Measurements from ENCODE around the gene ADH5.
"Not testable (repeated sequence)": the region's sequence is repeated elsewhere in the genome, so short reads cannot be mapped to it uniquely, and the experiment has no call there.

The ADH5 gene

GRCh38 chr4:99082192-99082591, 6.4 kb downstream of the ADH5 start:
- no peak overlapping the region for H3K4me3 ChIP-seq (ENCODE audit: low read length)
- no peak for DNase-seq (ENCODE audit: low read depth)
- no peak for TF ChIP-seq CTCF (IDR thresholded peaks at IDR 0.05; ENCODE audit: insufficient read depth, low read depth, low read length, missing control alignments)

- not testable (repeated sequence) for H3K4me3 ChIP-seq (ENCODE audit: low read length); DNase-seq (ENCODE audit: low read depth)
Observed at GRCh38 chr4:99080869-99081268, 7.7 kb downstream of the ADH5 start.

GRCh38 chr4:99079625-99080295, 8.8 kb downstream of the ADH5 start:
- DNase-seq (ENCODE audit: low read depth) = no peak
- H3K4me3 ChIP-seq (ENCODE audit: low read length) = no peak overlapping the region
- TF ChIP-seq CTCF (IDR thresholded peaks at IDR 0.05; ENCODE audit: insufficient read depth, low read depth, low read length, missing control alignments) = no peak

- no peak for TF ChIP-seq CTCF (IDR thresholded peaks at IDR 0.05; ENCODE audit: insufficient read depth, low read depth, low read length, missing control alignments)
- DNase-seq (ENCODE audit: low read depth) = no peak
- no peak overlapping the region for H3K4me3 ChIP-seq (ENCODE audit: low read length)
Observed at GRCh38 chr4:99078931-99079624, 9.5 kb downstream of the ADH5 start.

GRCh38 chr4:99078336-99078735, 10.3 kb downstream of the ADH5 start:
- no peak for TF ChIP-seq CTCF (IDR thresholded peaks at IDR 0.05; ENCODE audit: insufficient read depth, low read depth, low read length, missing control alignments)
- no peak for DNase-seq (ENCODE audit: low read depth)
- no peak overlapping the region for H3K4me3 ChIP-seq (ENCODE audit: low read length)

- H3K4me3 ChIP-seq (ENCODE audit: low read length) = no peak overlapping the region
- no peak for DNase-seq (ENCODE audit: low read depth)
- no peak for TF ChIP-seq CTCF (IDR thresholded peaks at IDR 0.05; ENCODE audit: insufficient read depth, low read depth, low read length, missing control alignments)
Observed at GRCh38 chr4:99077177-99077576, 11.4 kb downstream of the ADH5 start.

GRCh38 chr4:99076292-99076976, 12.2 kb downstream of the ADH5 start:
- TF ChIP-seq CTCF (IDR thresholded peaks at IDR 0.05; ENCODE audit: insufficient read depth, low read depth, low read length, missing control alignments) = no peak
- no peak overlapping the region for H3K4me3 ChIP-seq (ENCODE audit: low read length)
- DNase-seq (ENCODE audit: low read depth) = no peak

All from epithelial cell of esophagus (primary cell).